ENCODE results near the gene AKT1S1. TPM values are rescaled to one million over a fixed set of nuclear protein-coding genes. Genes with fewer than 3 reads are reported as not detected.

The AKT1S1 gene
- total RNA-seq, 1 experiment from 2014 or later = 42.3 TPM

- TF ChIP-seq EZH2 (IDR thresholded peaks at IDR 0.05; ENCODE audit: low read length, unreplicated experiment) = no peak
- TF ChIP-seq EZH2phosphoT487 (IDR thresholded peaks at IDR 0.05; ENCODE audit: borderline replicate concordance, low read length) = no peak
- no peak for TF ChIP-seq CTCF (conservative IDR thresholded peaks at IDR 0.05; ENCODE audit: low read depth, low read length)
Observed at GRCh38 chr19:49906879-49907564, 29.9 kb upstream of the AKT1S1 start.

GRCh38 chr19:49904136-49904535, 27.0 kb upstream of the AKT1S1 start:
- ChIA-PET POLR2A (ENCODE audit: unreplicated experiment) (no interaction called here), CTCF (no interaction called here)
- Histone ChIP-seq H3K79me2 (ENCODE audit: low read length) (no peaks in the 10 kb centered on the region), H3K4me3 (ENCODE audit: low read length) (no peak overlapping the region), H3K9me3 (ENCODE audit: low read length) (no peaks in the 10 kb centered on the region), H3K27ac (ENCODE audit: low read length) (no peak overlapping the region), H3K36me3 (ENCODE audit: low read depth, low read length) (peaks cover 22% of the 10 kb centered on the region), H3K27me3 (ENCODE audit: low read length) (no peaks in the 10 kb centered on the region), H2AFZ (ENCODE audit: low read length) (no peak overlapping the region), H3F3A (ENCODE audit: low read length, unreplicated experiment) (no peaks in the 10 kb centered on the region), H3K9ac (ENCODE audit: low read length) (no peak overlapping the region), H3K4me2 (ENCODE audit: low read length) (no peak overlapping the region), H4K20me1 (ENCODE audit: low read length) (peaks cover 24% of the 10 kb centered on the region), H3K9me2 (replicated peaks; ENCODE audit: low read length) (no peaks in the 10 kb centered on the region), H3K4me1 (ENCODE audit: insufficient read depth, low read length) (no peaks in the 10 kb centered on the region)
- TF ChIP-seq EZH2 (IDR thresholded peaks at IDR 0.05; ENCODE audit: low read length, unreplicated experiment) (no peak), EZH2phosphoT487 (IDR thresholded peaks at IDR 0.05; ENCODE audit: borderline replicate concordance, low read length) (no peak), CTCF (conservative IDR thresholded peaks at IDR 0.05; ENCODE audit: low read depth, low read length) (no peak)
- BruUV-seq (replicated peaks) = no TSS peak
- intact Hi-C loops (cut with micrococcal nuclease) = no loop called here
- DNase-seq (no peak), ATAC-seq (no peak)

More at GRCh38 chr19:49906879-49907564, 29.9 kb upstream of the AKT1S1 start:
- H3K9me2 ChIP-seq (replicated peaks; ENCODE audit: low read length) = no peaks in the 10 kb centered on the region
- H3K27ac ChIP-seq (ENCODE audit: low read length) = no peak overlapping the region
- peaks cover 28% of the 10 kb centered on the region for H4K20me1 ChIP-seq (ENCODE audit: low read length)
- BruUV-seq (replicated peaks) = TSS peak; percentile 33
- ATAC-seq (no peak), DNase-seq (no peak)
- H3K4me1 ChIP-seq (ENCODE audit: insufficient read depth, low read length) = no peaks in the 10 kb centered on the region
- no peaks in the 10 kb centered on the region for H3K79me2 ChIP-seq (ENCODE audit: low read length)
- H2AFZ ChIP-seq (ENCODE audit: low read length) = no peak overlapping the region
- no peaks in the 10 kb centered on the region for H3F3A ChIP-seq (ENCODE audit: low read length, unreplicated experiment)
- POLR2A ChIA-PET (ENCODE audit: unreplicated experiment) = interaction anchor here (0.6 kb wide), 1 partner anchor 705 kb away, joined by 6 read pairs; no protein-coding TSS in a partner anchor
- CTCF ChIA-PET = no interaction called here
- H3K9me3 ChIP-seq (ENCODE audit: low read length) = no peaks in the 10 kb centered on the region
- H3K36me3 ChIP-seq (ENCODE audit: low read depth, low read length) = peaks cover 39% of the 10 kb centered on the region
- H3K4me3 ChIP-seq (ENCODE audit: low read length) = no peak overlapping the region
- intact Hi-C loops (cut with micrococcal nuclease) = no loop called here
- no peak overlapping the region for H3K9ac ChIP-seq (ENCODE audit: low read length)
- no peaks in the 10 kb centered on the region for H3K27me3 ChIP-seq (ENCODE audit: low read length)
- no peak overlapping the region for H3K4me2 ChIP-seq (ENCODE audit: low read length)

Measured in PC-3 (cell line).